Endothelial cell of hepatic sinusoid (primary cell): ENCODE data around the gene NPY4R.
"Not testable (repeated sequence)": the region's sequence is repeated elsewhere in the genome, so short reads cannot be mapped to it uniquely, and the experiment has no call there.

Source experiments
- in situ Hi-C: cut with HindIII; loops from 2 replicates; pipeline ENCODE4 v1.10.0; 2017; ENCODE audit warnings: low sequenced_read_pairs

The NPY4R gene

DNA sequence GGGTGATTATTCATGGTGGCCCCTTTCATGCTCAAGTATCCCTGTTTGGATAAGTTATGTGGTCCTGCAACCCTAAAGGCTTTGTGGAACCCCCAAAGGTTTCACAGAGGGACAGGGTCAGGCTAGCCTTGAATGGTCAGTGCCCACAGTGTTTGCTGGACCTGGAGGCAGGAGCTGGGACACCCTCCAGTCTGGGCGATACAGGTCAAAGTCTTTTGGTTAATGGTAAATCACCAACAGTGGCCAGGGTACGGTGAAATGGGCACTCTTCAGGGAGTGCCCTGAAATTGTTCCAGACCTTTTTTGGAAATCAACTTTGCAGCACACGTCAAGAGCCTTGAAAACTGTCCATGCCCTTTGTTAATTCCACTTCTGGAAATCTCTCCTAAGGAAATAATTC is 8.7 kb downstream of the NPY4R start:
- in situ Hi-C loops = not testable (repeated sequence)

DNA sequence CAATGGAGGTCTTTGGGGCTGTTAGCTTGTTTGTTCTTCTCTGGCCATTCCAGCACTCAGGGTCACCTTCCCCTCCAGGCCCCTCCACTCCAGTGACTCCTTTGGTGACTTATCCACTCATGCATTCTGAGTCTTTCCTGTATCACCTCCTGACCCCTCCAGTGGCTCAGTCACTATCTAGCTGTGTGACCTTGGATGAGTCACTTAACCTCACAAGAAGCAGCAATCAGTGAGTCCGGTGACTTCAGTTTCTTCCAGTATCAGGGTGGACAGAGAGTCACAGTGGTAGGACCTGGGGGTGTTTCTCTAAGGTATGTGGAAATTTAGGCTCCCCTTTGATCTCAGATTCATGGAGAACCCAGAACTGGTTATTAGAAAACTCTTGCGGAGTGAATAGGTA is 9.8 kb downstream of the NPY4R start:
- in situ Hi-C loops = not testable (repeated sequence)

DNA sequence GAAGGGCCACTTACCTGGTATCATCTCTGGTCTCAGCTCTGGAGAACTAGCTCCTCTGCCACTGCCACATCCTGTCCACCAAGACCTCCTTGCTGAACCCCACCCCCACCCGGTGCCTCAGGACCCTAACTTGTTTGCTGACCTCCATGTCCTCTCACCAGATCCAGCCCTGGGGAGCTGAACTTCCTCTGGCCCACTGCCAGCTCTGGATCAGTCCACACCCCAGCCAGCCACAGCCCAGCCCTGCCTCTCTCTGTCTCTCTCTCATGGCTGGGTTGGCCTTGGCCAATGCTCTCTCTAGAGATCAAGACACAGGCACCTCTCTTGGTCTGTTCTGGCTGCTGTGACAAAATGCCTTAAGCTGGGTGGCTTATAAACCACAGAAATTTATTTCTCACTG is 14.4 kb downstream of the NPY4R start:
- in situ Hi-C loops = not testable (repeated sequence)

DNA sequence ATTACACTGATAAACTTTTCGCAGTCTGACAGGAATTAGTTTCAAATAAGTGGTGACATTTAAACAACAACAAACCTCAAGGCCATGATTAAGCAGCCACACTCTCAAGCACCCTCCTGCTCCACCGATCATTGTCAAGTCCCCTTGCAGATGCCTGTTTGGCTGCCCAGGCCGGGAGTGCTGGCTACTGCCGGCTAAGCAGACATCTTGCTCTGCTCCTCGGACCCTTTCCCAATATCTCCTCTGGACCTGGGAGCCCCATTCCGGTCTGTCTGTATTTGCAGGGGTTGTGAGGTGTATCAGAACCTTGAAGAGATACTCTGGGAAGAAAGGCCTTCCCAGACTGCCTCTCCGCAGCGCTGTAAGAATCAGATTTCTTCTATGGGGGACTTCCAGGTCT is 14.9 kb downstream of the NPY4R start:
- in situ Hi-C loops = not testable (repeated sequence)

DNA sequence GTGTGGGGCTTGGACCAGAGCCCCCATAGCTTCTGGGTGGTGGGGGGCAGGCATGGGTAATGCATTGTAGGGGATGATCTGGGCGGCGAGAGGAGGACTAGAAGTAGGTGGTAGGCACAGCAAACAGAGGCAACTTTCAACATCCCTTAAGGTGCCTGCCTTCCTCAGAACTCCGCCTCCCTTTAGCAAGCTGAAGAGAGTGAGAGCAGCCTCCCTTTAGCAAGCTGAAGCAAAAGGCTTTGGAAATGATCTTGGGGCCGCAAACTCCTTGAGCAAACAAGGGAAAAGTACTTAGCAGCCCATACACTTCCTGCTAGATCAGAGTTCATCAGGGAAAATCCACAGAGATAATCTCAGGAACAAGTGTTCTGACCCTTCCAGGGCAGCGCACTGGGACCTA is 18.3 kb downstream of the NPY4R start:
- in situ Hi-C loops = not testable (repeated sequence)

DNA sequence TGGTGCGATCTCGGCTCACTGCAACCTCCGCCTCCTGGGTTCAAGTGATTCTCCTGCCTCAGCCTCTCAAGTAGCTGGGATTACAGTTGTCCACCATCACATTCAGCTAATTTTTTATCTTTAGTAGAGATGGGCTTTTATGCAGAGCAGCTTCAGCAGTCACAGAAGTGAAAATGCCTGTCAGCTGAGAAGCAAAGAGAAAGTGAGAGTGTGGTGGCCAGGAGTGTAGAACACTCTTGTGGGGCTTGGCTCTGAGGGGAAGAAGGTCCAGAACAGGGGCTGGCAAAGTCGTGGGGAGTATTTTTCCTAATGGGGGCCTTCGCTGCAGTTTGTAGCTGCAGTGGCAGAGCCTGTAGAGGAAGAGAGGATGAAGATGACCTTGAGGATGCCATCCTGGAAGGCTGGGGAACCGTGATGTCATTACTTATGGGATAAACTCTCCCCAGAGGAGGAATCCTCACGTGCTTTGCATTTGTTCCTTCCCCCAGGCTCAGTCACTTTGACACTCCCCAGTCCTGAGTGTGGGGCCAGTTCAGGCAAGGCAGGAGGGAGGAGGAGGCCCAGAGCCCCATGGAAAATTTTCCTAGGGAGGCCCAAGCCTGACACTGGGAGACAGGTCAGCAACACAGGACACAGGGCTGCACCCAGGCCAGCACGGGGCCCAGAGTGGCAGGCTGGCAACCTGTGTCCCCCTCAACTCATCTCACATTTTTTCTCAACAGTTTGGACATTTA is 20.2 kb downstream of the NPY4R start:
- in situ Hi-C loops = not testable (repeated sequence)

DNA sequence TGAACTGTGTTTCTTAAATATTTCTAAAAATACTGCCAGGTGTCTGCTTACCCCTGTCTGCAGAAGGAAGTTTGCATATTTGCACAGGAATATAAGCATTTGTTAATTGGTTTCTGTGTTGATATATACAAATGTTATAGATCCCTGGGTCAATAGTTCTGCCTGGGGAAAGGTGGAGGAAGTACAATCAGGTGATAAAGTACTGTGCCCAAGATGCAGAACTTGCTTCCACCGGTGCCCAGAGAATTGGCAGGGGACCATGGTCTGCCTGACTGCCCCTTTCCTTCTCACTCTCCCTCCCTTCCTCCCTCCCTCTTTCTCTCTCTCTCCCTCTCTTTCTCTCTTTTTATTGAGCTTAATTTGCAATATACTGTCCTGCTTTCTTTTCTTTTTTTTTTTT is 22.3 kb downstream of the NPY4R start:
- in situ Hi-C loops = not testable (repeated sequence)

DNA sequence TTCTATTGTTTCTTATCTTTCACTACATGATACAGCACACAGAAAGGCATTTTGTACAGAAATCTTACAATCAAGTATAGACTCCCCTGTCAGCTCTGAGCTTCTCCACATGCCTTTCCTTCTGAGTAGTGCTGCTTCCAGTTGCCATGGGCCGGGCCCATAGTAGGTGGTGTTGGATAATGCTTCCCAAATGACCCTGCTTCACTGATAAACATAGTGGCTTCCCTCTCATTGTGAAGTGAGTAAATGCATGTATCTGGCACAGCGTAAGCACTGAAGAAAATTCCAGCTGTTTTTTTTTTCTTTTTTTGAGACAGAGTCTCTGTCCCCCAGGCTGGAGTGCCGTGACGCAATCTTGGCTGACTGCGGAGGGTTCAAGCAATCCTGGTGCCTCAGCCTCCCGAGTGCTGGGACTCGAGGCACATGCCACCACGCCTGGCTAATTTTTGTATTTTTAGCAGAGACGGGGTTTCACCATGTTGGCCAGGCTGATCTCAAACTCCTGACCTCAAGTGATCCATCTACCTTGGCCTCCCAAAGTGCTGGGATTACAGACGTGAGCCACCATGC is 23.0 kb downstream of the NPY4R start:
- in situ Hi-C loops = not testable (repeated sequence)

DNA sequence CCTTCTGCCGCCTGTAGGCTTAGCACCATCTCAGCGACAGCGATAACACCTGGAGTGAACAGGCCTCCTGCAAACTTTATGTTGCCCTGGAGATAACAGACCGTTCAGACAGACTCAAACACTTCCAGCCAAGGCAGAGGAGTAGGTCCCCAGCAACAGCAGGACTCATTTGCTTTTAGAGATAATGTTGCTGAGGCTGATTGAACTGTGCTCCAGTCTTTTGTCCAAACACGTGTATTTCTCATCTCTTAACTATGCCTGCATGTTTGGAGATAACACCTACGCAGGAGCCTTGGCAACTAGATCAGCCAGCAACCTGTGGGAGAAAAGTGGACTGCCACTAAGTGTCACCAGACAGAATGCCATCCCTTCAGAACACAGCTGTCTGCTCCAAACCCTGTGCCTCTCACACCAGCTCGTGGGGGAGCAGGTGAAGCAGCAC is 23.9 kb downstream of the NPY4R start:
- in situ Hi-C loops = not testable (repeated sequence)

DNA sequence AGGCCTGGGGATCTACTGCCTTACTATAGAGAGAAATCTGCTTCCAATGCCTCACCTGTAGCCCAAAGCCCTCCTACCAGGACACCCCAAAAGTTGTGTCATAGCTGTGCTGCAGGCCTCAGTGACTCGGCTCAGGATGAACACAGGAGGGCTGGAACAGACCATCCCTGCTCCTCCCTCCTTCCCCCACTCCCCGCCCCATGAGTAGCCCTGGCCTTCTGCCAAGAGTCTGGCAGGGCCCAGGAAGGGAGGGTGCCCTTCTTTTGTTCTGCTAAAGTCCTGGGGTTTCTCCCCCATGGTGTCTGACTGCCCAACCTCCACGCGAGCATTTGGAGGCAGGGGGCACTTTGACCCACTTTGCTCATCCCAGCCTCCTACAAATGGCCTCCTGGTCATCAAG is 24.8 kb downstream of the NPY4R start:
- in situ Hi-C loops = not testable (repeated sequence)

DNA sequence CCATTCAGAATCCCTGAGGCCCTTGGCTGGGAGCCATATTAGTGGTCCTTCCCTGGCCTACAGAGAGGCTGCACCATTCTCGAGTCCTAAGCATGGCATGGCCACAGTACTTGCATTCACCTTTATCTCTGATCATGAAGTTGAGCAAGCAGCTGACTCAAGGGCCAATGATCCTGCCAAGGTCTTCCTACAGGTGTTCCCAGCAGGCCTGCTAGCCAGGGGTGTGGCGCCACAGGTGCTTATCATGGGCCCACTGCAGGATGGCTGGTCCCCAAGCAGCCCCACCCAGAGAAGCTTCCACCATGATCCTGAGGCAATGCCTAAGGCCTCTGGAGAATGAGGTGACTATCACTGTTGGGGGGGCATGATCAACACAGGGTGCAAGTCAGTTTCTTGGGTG is 42.2 kb downstream of the NPY4R start:
- in situ Hi-C loops = not testable (repeated sequence)

DNA sequence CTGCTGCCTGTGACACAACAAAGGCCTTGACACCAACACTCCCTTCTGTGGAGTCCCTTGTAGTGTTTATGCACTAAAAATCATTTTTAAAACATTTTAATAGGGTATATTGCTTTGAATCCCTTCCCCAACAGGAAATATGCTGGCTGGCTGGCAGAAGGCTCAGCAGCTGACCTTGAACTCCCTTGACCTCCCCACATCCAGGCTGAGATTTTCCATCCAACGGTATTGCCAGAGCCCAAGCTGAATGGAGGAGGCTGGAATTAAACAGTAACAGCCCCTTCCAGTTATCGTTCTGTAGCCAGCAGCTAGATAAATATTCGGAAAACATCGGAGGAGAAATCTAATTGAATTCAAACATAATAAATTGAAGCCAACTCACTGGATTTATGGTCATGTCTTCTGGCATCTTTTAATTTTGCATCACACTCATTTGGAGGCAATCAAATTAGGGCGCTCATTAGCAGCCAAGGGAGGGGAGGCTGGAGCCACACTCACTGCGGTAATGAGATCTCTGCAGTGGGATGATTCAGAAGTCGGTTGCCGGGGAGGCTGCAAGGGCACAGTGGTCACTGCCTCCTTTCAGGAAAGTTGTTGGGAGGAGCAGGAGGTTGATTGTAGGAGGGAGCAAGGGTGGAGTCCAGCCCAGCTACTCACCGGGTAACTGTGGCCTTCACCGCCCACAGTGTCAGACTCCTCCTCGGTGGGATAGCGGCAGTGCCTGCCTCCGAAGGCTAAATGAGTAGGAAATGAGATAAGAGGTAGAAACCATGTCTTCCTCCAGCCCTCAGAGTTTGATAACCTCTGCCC is 46.0 kb downstream of the NPY4R start:
- in situ Hi-C loops = not testable (repeated sequence)

DNA sequence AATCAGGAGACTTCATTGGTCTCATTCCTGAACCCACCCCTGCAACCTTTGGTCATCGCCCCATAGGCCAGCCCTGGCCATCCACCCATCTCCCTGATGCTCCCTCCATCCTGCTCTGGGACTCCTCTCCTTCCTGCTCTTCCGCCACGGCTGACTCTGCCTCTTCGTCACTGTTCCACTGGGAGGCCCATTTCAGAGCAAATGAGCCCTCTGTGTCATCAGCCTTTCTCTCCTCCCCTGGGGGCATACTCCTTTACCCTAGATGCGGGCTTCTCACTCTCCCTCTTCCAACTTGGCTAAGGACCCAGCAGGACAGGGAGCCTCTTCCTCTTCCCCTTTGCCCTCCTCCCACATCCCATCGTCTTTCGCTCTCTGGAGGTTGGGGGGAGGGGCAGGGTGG is 47.5 kb downstream of the NPY4R start:
- in situ Hi-C loops = not testable (repeated sequence)

DNA sequence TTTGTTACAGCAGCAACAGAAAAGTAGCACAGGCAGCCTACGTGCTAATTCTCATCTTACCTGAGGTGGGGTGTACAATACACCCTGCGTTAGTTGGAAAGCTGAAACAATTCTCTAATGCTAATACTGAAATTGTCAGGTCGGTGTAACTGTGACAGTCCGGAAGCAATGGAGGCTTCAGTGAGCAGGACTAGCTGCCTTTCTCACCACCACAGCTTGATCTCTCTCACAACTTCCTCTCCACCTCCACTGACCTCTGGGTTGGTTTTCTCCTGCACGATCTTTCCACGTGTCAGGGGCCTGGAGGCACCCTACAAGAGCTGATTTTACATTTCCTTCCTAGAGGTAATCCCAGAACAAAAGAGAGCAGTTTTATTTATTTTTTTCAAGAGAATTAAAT is 50.5 kb downstream of the NPY4R start:
- in situ Hi-C loops = not testable (repeated sequence)

DNA sequence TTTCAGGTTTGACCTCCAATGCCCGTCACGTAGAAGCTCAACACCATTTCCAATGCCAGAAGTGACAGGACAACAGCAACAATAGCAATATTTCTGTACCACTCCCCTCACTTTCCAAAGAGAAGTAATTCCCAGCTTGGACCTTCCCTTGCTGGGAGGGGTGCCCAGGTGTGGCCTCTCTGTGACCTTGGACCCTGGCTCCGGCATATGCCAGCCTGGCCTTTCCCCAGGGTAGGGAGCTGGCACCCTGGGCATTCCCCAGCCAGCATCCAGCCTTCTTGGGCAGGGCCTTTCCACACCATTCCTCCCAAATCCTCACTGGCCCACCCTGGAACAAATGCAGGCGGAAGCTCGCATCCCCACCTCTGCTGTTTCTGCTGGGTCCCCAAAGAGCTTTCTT is 53.1 kb downstream of the NPY4R start:
- in situ Hi-C loops = not testable (repeated sequence)

DNA sequence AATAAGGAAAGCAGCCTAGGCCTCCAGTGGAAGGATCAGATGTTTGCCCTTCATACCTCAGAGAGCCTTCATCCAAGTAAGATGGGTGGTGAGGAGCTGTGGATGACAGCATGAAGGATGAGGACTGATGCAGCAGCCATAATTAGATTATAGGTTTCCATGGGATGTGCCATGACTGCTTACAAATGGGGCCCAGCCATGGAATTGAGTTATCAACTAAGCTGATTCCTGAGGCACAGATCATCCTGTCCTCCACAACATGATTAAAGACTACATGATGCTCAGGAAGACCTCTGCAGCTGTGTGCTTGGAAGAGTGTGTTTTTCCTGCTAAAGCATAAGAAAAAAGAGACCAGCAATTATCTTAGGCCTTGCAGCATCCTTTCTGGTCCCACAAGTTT is 54.6 kb downstream of the NPY4R start:
- in situ Hi-C loops = not testable (repeated sequence)
